ENCODE measurements around the gene ZDHHC5.

ZDHHC5 gene

DNA sequence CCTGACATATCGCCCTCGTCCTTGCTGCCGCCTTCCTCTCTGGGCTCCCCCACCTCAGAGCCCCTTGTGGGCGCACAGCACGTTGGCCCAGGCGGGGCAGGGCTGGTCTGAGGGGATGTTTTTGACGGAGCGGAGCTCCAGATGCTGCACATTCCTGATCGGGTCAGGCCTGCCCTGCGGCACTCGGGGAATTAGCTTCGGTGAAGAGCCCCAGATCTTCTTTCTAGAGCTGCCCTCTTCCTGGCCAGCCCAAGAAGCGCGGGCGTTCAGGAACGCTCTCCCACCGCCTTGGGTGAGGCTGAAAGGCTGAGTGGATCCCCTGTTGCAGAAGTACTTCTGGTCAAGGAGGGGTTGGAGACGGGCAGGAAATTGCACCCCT lies 30.3 kb upstream of the ZDHHC5 start:
- Histone ChIP-seq H3K9me3 (ENCODE audit: control insufficient read depth, low read length) (no peaks in the 10 kb centered on the region), H3K27me3 (ENCODE audit: control insufficient read depth, insufficient read depth, low read length) (peaks cover 21% of the 10 kb centered on the region), H3K4me1 (ENCODE audit: control insufficient read depth, insufficient read depth, low read length) (peaks cover 13% of the 10 kb centered on the region), H3K36me3 (ENCODE audit: control insufficient read depth, insufficient read depth, low read length) (no peaks in the 10 kb centered on the region), H3K9ac (ENCODE audit: low read length) (peak overlapping the region; percentile 73), H3K4me3 (ENCODE audit: low read length) (no peak overlapping the region)

DNA sequence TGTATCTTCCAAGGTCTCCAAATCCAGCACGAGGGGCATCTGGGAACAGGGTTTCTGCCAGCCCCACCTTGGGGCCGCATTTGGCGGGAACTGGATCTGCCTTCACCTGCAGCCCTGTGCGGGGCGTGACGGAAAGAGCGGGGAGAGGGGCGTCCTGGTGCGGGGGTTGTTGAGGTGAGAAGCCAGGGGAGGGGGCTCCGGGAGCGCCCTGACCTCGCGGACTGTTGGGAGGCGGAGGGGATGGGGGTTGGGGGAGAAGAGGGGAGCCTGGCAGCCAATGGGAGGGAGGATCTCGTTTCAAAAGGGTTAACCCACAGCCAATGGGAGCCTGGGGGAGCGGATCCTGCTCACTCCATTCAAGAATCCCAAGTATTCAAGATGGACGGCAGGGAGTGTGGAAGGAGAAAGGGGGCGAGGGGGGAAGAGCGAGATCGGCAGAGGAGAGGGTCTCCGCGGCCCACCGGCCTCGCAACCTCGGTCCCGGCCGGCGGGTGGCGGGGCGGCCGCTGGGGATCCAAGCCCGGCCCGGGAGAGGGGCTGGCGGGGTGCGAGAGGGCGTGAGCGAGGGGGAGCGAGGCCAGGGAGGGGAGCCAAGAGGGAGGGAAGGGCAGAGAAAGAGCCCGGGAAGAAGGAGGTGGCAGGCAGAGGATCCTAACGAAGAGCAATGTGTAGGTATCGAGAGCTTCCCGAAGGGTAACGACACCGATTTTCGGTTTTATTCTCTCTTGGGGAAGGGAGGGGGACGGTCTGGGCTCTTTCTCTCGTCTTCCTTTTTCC lies 29.7 kb upstream of the ZDHHC5 start:
- Histone ChIP-seq H3K36me3 (ENCODE audit: control insufficient read depth, insufficient read depth, low read length) (no peaks in the 10 kb centered on the region), H3K27me3 (ENCODE audit: control insufficient read depth, insufficient read depth, low read length) (peaks cover 21% of the 10 kb centered on the region), H3K9ac (ENCODE audit: low read length) (peak overlapping the region; percentile 73)

DNA sequence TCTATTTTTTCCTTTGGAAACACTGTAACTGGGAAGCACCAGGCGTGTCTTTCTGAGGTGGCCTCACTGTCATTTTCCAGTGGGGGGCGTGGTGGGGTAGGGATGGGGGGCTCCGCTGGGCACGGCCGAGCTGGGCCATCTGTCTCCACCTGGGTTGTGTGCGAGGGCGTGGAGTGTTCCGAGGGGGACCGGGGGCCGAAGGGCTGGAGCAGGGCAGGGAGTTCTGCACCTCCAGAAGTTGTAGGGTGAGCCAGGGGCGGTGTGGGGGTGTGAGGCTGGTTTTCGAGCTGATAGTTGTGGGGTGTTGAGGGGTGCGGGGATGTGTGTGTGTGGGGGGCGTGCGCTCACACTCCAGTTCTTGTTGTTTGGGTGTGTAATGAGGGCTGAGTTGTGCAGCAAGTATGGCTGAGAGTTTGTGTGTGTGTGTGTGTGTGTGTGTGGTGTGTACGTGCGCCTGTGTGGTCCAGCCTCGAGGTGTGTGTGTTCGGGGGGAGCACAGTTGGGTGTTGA lies 29.0 kb upstream of the ZDHHC5 start:
- H3K4me1 ChIP-seq (ENCODE audit: control insufficient read depth, insufficient read depth, low read length) = peaks cover 13% of the 10 kb centered on the region

More for the DNA sequence above, 29.7 kb upstream of the ZDHHC5 start:
- Histone ChIP-seq H3K4me3 (ENCODE audit: low read length) (peak overlapping the region; percentile 50), H3K4me1 (ENCODE audit: control insufficient read depth, insufficient read depth, low read length) (peaks cover 13% of the 10 kb centered on the region), H3K9me3 (ENCODE audit: control insufficient read depth, low read length) (no peaks in the 10 kb centered on the region)

DNA sequence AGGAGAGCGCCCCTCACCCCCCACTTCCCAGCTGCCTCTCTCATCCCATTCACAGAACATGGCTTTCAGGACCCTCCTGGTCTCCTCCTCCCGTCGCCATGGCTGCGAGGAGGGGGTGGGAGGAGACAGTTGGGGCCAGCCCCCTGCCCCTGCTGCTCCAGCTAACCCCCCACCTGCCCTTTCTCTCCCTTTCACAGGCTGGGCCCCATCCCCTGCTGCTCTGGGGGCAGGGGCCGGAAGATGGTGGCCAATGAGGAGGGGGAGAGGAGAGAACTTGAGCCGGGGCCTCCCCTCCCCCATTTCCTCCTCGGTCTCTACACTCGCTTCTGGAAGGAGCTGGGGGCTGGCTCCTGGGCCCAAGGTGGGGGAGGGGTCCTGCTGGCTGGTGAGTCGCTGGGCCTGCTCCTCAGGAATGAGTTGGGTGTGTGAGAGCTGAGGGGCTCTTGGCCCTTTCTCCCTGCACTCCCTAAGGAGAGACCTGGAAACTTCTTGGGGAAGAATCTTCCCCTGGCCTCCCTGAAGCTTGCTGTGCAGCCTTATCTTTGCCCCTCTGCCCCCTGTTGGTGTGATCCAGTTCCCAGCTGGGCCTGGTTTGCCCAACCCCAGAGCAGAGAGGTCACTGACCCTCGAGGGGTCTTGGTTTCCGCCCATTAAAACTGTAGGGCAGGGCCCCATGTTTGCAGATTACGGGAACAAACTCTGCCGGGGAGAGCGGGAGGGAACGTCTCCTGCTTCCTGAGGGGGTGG lies 28.4 kb upstream of the ZDHHC5 start:
- no peak overlapping the region for H3K4me3 ChIP-seq (ENCODE audit: low read length)
- H3K36me3 ChIP-seq (ENCODE audit: control insufficient read depth, insufficient read depth, low read length) = no peaks in the 10 kb centered on the region
- peaks cover 13% of the 10 kb centered on the region for H3K4me1 ChIP-seq (ENCODE audit: control insufficient read depth, insufficient read depth, low read length)
- no peaks in the 10 kb centered on the region for H3K9me3 ChIP-seq (ENCODE audit: control insufficient read depth, low read length)
- H3K9ac ChIP-seq (ENCODE audit: low read length) = no peak overlapping the region
- H3K27me3 ChIP-seq (ENCODE audit: control insufficient read depth, insufficient read depth, low read length) = peaks cover 21% of the 10 kb centered on the region

More for the DNA sequence above, 29.0 kb upstream of the ZDHHC5 start:
- Histone ChIP-seq H3K27me3 (ENCODE audit: control insufficient read depth, insufficient read depth, low read length) (peaks cover 21% of the 10 kb centered on the region), H3K4me3 (ENCODE audit: low read length) (peak overlapping the region; percentile 50), H3K36me3 (ENCODE audit: control insufficient read depth, insufficient read depth, low read length) (no peaks in the 10 kb centered on the region), H3K9ac (ENCODE audit: low read length) (peak overlapping the region; percentile 73), H3K9me3 (ENCODE audit: control insufficient read depth, low read length) (no peaks in the 10 kb centered on the region)

DNA sequence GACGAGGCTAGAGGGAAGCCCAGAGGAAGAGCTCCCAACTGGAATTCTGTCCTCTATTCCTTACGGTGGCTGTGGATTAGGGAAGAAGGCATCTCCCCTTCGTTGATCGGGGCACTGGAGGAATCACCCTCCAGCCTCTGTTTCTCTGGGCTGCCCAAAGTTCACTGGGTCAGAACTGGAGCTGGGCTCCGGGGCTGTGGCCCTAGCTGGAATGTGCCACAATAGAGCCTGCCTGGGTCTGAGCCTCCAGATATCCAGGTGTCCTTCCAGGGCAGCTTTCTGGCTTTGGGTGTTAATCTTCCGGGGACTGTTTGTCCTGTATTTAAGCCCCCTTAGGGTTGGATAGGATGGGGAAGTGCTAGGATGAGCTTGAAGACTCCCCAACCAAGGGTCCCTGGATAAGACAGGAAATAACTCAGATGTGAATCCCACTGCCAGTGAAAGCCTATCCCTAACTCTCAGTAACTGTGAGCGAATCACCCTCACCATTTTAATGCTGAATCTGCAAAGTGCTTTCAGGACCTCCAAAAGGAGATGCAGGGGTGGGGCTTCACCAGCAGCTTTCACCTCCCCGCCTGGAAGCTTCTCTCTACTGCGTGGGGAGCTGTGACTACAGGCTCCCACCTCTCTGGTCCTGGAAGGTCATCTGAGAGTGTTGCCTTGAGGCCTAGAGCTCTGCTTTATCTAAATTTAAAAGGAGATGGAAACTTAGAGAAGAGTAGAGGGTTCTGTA lies 27.7 kb upstream of the ZDHHC5 start:
- peaks cover 19% of the 10 kb centered on the region for H3K4me1 ChIP-seq (ENCODE audit: control insufficient read depth, insufficient read depth, low read length)
- H3K4me3 ChIP-seq (ENCODE audit: low read length) = no peak overlapping the region
- H3K36me3 ChIP-seq (ENCODE audit: control insufficient read depth, insufficient read depth, low read length) = no peaks in the 10 kb centered on the region
- no peak overlapping the region for H3K9ac ChIP-seq (ENCODE audit: low read length)
- H3K27me3 ChIP-seq (ENCODE audit: control insufficient read depth, insufficient read depth, low read length) = peaks cover 18% of the 10 kb centered on the region
- no peaks in the 10 kb centered on the region for H3K9me3 ChIP-seq (ENCODE audit: control insufficient read depth, low read length)

DNA sequence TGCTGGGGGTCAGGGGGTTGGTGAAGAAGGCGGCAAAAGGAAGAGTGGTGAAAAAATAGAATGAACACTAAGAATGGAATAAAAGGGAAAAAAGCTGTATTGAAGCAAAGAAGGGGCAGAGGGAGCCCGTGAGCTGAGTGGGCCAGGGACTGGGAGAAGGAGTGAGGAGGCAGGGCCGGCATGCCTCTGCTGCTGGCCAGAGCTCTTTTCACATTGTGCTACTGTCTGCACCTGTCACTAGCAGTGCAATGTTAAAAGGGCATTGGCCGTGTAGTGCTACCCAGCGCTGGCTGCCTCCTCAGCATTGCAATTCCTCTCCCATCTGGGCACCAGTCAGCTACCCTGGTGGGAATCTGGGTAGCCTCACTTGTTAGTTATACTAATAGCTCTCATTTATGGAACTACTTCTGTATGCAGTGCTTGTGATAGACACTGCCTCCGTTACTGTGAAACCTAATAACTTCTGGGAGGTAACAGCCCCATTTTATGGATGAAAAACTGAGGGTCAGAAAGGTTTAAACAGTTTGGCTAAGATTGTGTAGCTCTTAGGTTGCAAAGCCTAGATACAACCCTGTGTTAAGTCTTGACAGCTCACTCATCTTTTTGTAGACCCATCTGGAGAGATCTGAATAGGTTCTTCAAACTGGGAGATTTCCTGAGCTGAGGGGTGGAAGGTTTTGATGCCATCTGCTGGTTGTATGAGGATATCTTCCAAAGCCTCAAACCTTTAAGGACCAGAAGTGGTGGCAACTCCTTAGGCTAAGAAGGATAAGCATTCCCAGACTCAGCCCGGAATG lies 26.7 kb upstream of the ZDHHC5 start:
- Histone ChIP-seq H3K27me3 (ENCODE audit: control insufficient read depth, insufficient read depth, low read length) (peaks cover 28% of the 10 kb centered on the region), H3K36me3 (ENCODE audit: control insufficient read depth, insufficient read depth, low read length) (no peaks in the 10 kb centered on the region), H3K4me1 (ENCODE audit: control insufficient read depth, insufficient read depth, low read length) (peaks cover 28% of the 10 kb centered on the region), H3K9me3 (ENCODE audit: control insufficient read depth, low read length) (no peaks in the 10 kb centered on the region), H3K4me3 (ENCODE audit: low read length) (no peak overlapping the region), H3K9ac (ENCODE audit: low read length) (no peak overlapping the region)

DNA sequence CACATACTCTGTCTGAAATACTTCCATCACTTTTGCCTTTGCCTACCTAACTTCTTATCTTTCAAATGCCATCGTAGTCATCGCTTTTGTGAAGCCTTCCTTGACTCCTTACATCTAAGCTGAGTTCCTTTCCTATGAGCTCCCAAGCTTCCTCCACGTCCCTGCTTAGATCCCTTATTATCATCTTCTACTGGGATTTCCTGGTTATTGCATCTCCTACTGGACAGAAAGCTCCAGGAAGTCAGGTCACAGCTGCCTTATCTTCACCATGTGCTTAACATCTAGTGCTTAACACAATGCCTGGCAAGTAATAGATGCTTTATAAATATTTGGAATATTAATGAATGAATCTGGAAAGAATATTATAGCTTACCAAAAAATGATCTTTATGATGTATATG lies 24.1 kb upstream of the ZDHHC5 start:
- Histone ChIP-seq H3K9ac (ENCODE audit: low read length) (no peak overlapping the region), H3K4me1 (ENCODE audit: control insufficient read depth, insufficient read depth, low read length) (peaks cover 35% of the 10 kb centered on the region), H3K9me3 (ENCODE audit: control insufficient read depth, low read length) (no peaks in the 10 kb centered on the region), H3K27me3 (ENCODE audit: control insufficient read depth, insufficient read depth, low read length) (peaks cover 42% of the 10 kb centered on the region), H3K4me3 (ENCODE audit: low read length) (no peak overlapping the region), H3K36me3 (ENCODE audit: control insufficient read depth, insufficient read depth, low read length) (no peaks in the 10 kb centered on the region)

DNA sequence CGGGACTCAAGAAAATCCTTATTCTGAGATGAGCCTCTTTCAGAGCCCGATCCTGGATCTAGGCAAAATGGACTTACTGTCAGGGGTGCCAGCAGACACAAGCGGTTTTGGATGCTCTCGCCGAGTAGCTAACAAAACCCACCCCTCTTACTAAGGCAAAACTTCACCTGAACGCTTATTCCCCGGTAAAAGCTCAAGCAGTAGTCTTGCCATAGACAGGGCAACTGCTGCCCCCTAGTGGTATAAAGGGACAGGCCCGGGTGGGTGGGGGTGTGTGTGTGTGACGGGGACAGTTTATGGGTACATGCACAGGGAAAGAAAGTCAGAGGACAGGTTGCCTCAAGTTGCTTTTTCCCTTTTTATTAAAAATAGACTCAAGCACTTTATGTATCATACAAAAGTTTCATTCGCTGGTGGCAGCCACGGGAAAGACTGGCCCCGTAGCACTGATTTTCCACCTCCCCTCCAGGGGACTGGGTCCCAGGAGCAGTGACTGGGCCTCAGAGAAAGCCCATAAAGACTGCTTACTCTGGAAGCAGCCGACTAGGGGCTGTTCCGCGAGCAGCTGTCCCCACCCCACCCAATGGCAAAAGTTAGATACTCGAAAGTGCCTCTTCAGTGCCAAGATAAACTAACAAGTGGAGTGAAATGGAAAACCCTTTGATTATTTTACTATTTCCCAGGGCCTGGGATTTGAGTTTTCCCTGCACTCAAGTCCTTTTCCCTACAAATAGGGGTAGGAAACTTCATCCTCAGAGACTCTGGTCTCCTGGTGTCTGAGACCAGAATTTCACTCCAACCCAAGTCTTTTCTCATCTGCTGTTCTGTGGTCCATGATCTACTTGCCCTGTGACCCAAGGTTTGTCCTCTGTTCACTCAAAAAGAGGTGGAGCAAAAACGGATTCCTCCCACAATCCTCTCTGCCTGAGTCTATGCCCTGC lies 22.9 kb upstream of the ZDHHC5 start:
- Histone ChIP-seq H3K9ac (ENCODE audit: low read length) (no peak overlapping the region), H3K36me3 (ENCODE audit: control insufficient read depth, insufficient read depth, low read length) (no peaks in the 10 kb centered on the region), H3K4me3 (ENCODE audit: low read length) (no peak overlapping the region), H3K4me1 (ENCODE audit: control insufficient read depth, insufficient read depth, low read length) (peaks cover 38% of the 10 kb centered on the region), H3K9me3 (ENCODE audit: control insufficient read depth, low read length) (no peaks in the 10 kb centered on the region), H3K27me3 (ENCODE audit: control insufficient read depth, insufficient read depth, low read length) (peaks cover 48% of the 10 kb centered on the region)

DNA sequence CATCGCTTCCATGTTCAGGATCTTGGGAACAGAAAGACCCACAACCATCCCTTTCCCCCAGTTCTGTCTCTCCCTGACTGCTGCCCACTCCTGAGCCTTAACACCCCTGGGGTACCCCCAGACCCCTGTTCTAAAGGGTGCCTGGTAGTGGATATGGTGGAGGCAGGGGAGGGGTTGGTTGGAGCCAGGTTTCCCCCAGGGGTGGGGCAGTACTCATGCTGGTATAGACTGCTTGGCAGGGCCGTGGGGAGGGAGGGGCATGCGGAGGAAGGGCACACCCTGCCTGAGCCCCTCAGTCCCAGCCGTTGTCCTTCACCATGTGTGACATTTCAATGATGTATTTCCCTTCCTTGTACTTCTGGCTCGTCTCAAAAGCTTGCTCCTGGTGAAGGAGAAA lies 22.2 kb upstream of the ZDHHC5 start:
- H3K27me3 ChIP-seq (ENCODE audit: control insufficient read depth, insufficient read depth, low read length) = peaks cover 55% of the 10 kb centered on the region
- H3K9ac ChIP-seq (ENCODE audit: low read length) = no peak overlapping the region
- H3K4me3 ChIP-seq (ENCODE audit: low read length) = no peak overlapping the region
- peaks cover 38% of the 10 kb centered on the region for H3K4me1 ChIP-seq (ENCODE audit: control insufficient read depth, insufficient read depth, low read length)
- no peaks in the 10 kb centered on the region for H3K36me3 ChIP-seq (ENCODE audit: control insufficient read depth, insufficient read depth, low read length)
- H3K9me3 ChIP-seq (ENCODE audit: control insufficient read depth, low read length) = no peaks in the 10 kb centered on the region

DNA sequence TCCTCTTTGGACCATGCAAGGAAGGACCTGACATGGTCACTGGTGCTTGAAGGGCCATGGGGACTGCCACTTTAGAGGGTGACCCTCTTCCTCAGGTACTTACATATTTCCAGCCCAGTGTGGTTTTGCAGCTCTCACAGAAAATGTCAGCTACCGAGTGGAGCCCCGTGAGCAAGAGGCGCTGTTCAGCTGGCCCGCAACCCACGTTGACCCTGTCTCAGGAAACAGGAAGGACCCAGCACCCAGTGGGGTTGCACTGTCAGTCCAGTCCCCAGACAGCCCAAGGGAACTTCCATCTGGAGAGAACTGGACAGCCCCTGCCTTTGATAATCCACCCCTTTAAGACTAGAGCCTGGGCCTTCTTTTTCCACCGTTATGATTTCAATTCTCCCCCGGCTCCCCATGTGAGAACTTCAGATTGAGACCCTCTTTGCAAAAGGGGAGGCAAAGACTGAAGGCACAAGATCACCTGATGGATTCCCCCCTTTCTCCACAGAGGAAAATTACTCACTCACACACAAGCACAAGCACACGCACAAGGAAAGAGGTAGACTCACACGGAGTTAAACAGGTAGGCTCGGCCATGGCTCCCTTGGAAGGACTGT lies 21.6 kb upstream of the ZDHHC5 start:
- Histone ChIP-seq H3K4me1 (ENCODE audit: control insufficient read depth, insufficient read depth, low read length) (peaks cover 38% of the 10 kb centered on the region), H3K9me3 (ENCODE audit: control insufficient read depth, low read length) (no peaks in the 10 kb centered on the region), H3K9ac (ENCODE audit: low read length) (no peak overlapping the region), H3K36me3 (ENCODE audit: control insufficient read depth, insufficient read depth, low read length) (no peaks in the 10 kb centered on the region), H3K27me3 (ENCODE audit: control insufficient read depth, insufficient read depth, low read length) (peaks cover 56% of the 10 kb centered on the region), H3K4me3 (ENCODE audit: low read length) (no peak overlapping the region)
